ENCODE results near the gene REX1BD. TPM values are rescaled to one million over a fixed set of nuclear protein-coding genes. Genes with fewer than 3 reads are reported as not detected.
A peak's percentile ranks its signal among the peaks of the same experiment; 100 is the strongest.

The REX1BD gene
- polyA plus RNA-seq, 3 donors = 83.7 to 141 (median 122) TPM

- TF ChIP-seq, protein P1, sequence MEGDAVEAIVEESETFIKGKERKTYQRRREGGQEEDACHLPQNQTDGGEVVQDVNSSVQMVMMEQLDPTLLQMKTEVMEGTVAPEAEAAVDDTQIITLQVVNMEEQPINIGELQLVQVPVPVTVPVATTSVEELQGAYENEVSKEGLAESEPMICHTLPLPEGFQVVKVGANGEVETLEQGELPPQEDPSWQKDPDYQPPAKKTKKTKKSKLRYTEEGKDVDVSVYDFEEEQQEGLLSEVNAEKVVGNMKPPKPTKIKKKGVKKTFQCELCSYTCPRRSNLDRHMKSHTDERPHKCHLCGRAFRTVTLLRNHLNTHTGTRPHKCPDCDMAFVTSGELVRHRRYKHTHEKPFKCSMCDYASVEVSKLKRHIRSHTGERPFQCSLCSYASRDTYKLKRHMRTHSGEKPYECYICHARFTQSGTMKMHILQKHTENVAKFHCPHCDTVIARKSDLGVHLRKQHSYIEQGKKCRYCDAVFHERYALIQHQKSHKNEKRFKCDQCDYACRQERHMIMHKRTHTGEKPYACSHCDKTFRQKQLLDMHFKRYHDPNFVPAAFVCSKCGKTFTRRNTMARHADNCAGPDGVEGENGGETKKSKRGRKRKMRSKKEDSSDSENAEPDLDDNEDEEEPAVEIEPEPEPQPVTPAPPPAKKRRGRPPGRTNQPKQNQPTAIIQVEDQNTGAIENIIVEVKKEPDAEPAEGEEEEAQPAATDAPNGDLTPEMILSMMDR (IDR thresholded peaks at IDR 0.05) = no peak
- Histone ChIP-seq H3K9ac (ENCODE audit: insufficient read depth, low read length, poor library complexity, severe bottlenecking) (peak overlapping the region; percentile 76), H3K79me2 (ENCODE audit: insufficient read depth, low read length) (peaks cover 8% of the 10 kb centered on the region), H3K27me3 (ENCODE audit: control insufficient read depth in 2 of 2, insufficient read depth in 2 of 2, low read length in 2 of 2) (peaks cover 0 to 7% of the 10 kb centered on the region in 2 donors), H3K9me3 (replicated peaks in 1 of 2; ENCODE audit: control insufficient read depth in 1 of 2, insufficient read depth in 1 of 2, low read length in 2 of 2) (no peaks in the 10 kb centered on the region), H3K4me3 (replicated peaks in 1 of 3; ENCODE audit: low read depth in 2 of 3, low read length in 3 of 3) (peak overlapping the region; percentile 65 to 92 (median 69)), H2AFZ (ENCODE audit: insufficient read depth, low read depth, low read length, poor library complexity, severe bottlenecking) (peak overlapping the region; percentile 91), H3K4me1 (ENCODE audit: control insufficient read depth in 1 of 2, insufficient read depth in 2 of 2, low read length in 2 of 2) (peaks cover 38 to 60% of the 10 kb centered on the region in 2 donors), H3K4me2 (replicated peaks; ENCODE audit: extremely low read depth, low read length, poor library complexity, severe bottlenecking) (peak overlapping the region; percentile 99), H4K20me1 (ENCODE audit: insufficient read depth, low read length) (peaks cover 30% of the 10 kb centered on the region), H3K36me3 (replicated peaks in 1 of 2; ENCODE audit: control insufficient read depth in 1 of 2, insufficient read depth in 2 of 2, low read length in 2 of 2) (peaks cover 7 to 8% of the 10 kb centered on the region in 2 donors), H3K27ac (ENCODE audit: low read depth in 1 of 2, low read length in 2 of 2) (peak overlapping the region; percentile 56 to 84)
- H3K9me3 Mint-ChIP-seq = peaks cover 0 to 3% (median 0%) of the 10 kb centered on the region in 7 donors
- peak overlapping the region; percentile 78 to 89 for H3K4me3 Mint-ChIP-seq
- DNase-seq = peak; percentile 49 to 63 (median 50)
- intact Hi-C loops (cut with micrococcal nuclease) = loop anchor here (5.0 to 10.0 kb wide), 2 partner anchors 127 to 135 kb away; no protein-coding TSS in a partner anchor
- H3K4me1 Mint-ChIP-seq = peaks cover 45% of the 10 kb centered on the region
- WGBS (ENCODE audit: insufficient coverage) = 18% methylated on average over 48 of the region's 52 CpGs
- peaks cover 4 to 15% (median 14%) of the 10 kb centered on the region in 3 donors for H3K27me3 Mint-ChIP-seq (ENCODE audit: low read depth in 3 of 3)
- peak overlapping the region; percentile 65 to 91 (median 84) for H3K27ac Mint-ChIP-seq
- H3K36me3 Mint-ChIP-seq = peaks cover 10 to 21% of the 10 kb centered on the region in 2 donors
Measured at GRCh38 chr19:18589380-18590272, 1.0 kb downstream of the REX1BD start.

Measured in CD14-positive monocyte (primary cell).